ENCODE data around the gene B4GALT2.

B4GALT2 gene

GRCh38 chr1:43978551-43979260, at the start of gene B4GALT2:
TSS of gene B4GALT2 (plus strand) at chr1:43979210. CDS start at chr1:43981161, 1,951 bp downstream.
- Histone ChIP-seq H3K36me3 (ENCODE audit: control insufficient read depth, insufficient read depth, low read length) (peaks cover 6% of the 10 kb centered on the region), H3K27me3 (ENCODE audit: control insufficient read depth, insufficient read depth, low read length) (no peaks in the 10 kb centered on the region), H3K4me1 (ENCODE audit: control insufficient read depth, insufficient read depth, low read length) (peaks cover 49% of the 10 kb centered on the region), H3K9ac (ENCODE audit: low read length) (peak within 1 kb of the TSS; percentile 49), H3K4me3 (ENCODE audit: low read length) (peak within 1 kb of the TSS; percentile 42), H3K9me3 (ENCODE audit: control insufficient read depth, low read length) (no peaks in the 10 kb centered on the region)

- Histone ChIP-seq H3K9me3 (ENCODE audit: control insufficient read depth, low read length) (no peaks in the 10 kb centered on the region), H3K27me3 (ENCODE audit: control insufficient read depth, insufficient read depth, low read length) (peaks cover 28% of the 10 kb centered on the region), H3K9ac (ENCODE audit: low read length) (no peak overlapping the region), H3K4me1 (ENCODE audit: control insufficient read depth, insufficient read depth, low read length) (peaks cover 20% of the 10 kb centered on the region), H3K36me3 (ENCODE audit: control insufficient read depth, insufficient read depth, low read length) (no peaks in the 10 kb centered on the region), H3K4me3 (ENCODE audit: low read length) (no peak overlapping the region)
These were observed 48.7 kb upstream of the B4GALT2 start for GRCh38 chr1:43930168-43930948.

- no peak overlapping the region for H3K9ac ChIP-seq (ENCODE audit: low read length)
- no peak overlapping the region for H3K4me3 ChIP-seq (ENCODE audit: low read length)
- peaks cover 25% of the 10 kb centered on the region for H3K4me1 ChIP-seq (ENCODE audit: control insufficient read depth, insufficient read depth, low read length)
- peaks cover 33% of the 10 kb centered on the region for H3K27me3 ChIP-seq (ENCODE audit: control insufficient read depth, insufficient read depth, low read length)
- no peaks in the 10 kb centered on the region for H3K36me3 ChIP-seq (ENCODE audit: control insufficient read depth, insufficient read depth, low read length)
- H3K9me3 ChIP-seq (ENCODE audit: control insufficient read depth, low read length) = no peaks in the 10 kb centered on the region
These were observed 48.1 kb upstream of the B4GALT2 start for GRCh38 chr1:43930949-43931275.

- Histone ChIP-seq H3K36me3 (ENCODE audit: control insufficient read depth, insufficient read depth, low read length) (no peaks in the 10 kb centered on the region), H3K4me3 (ENCODE audit: low read length) (no peak overlapping the region), H3K9ac (ENCODE audit: low read length) (no peak overlapping the region), H3K9me3 (ENCODE audit: control insufficient read depth, low read length) (no peaks in the 10 kb centered on the region), H3K4me1 (ENCODE audit: control insufficient read depth, insufficient read depth, low read length) (peaks cover 32% of the 10 kb centered on the region), H3K27me3 (ENCODE audit: control insufficient read depth, insufficient read depth, low read length) (peaks cover 34% of the 10 kb centered on the region)
These were observed 47.0 kb upstream of the B4GALT2 start for GRCh38 chr1:43931711-43932660.

DNA sequence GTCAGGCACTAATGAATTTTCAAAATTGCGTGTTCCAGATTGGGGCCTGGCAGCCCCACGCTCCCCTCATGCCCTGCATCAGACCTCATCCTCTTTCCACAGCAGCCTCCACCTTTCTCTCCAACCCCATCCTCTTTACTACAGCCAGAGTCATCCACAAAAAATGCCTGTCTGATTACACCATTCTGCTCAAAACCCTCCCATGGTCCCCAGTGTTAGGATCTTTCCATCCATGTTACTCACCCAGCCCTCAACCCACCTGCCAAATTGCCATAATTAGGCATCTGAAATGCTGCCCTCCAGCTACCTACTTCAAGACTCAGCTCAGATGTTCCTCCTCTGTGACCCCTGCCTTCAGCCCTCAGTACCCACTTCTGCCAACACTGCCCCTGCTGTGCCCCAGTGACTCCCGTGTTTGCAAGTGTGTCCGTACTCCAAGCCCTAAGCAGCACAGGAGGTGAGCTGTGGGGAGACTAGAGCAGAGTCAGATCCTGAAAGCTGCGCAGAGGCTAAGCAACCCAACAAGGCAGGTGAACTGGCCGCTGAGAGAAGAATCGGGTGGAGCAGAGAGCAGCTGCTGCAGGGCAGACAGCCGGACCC, 46.1 kb upstream of the B4GALT2 start:
- no peaks in the 10 kb centered on the region for H3K9me3 ChIP-seq (ENCODE audit: control insufficient read depth, low read length)
- peaks cover 33% of the 10 kb centered on the region for H3K4me1 ChIP-seq (ENCODE audit: control insufficient read depth, insufficient read depth, low read length)
- no peaks in the 10 kb centered on the region for H3K36me3 ChIP-seq (ENCODE audit: control insufficient read depth, insufficient read depth, low read length)
- H3K9ac ChIP-seq (ENCODE audit: low read length) = peak overlapping the region; percentile 57
- peaks cover 34% of the 10 kb centered on the region for H3K27me3 ChIP-seq (ENCODE audit: control insufficient read depth, insufficient read depth, low read length)
- H3K4me3 ChIP-seq (ENCODE audit: low read length) = no peak overlapping the region

- Histone ChIP-seq H3K27me3 (ENCODE audit: control insufficient read depth, insufficient read depth, low read length) (peaks cover 34% of the 10 kb centered on the region), H3K4me1 (ENCODE audit: control insufficient read depth, insufficient read depth, low read length) (peaks cover 33% of the 10 kb centered on the region), H3K9me3 (ENCODE audit: control insufficient read depth, low read length) (no peaks in the 10 kb centered on the region), H3K4me3 (ENCODE audit: low read length) (no peak within 1 kb of the TSS), H3K9ac (ENCODE audit: low read length) (peak within 1 kb of the TSS; percentile 57), H3K36me3 (ENCODE audit: control insufficient read depth, insufficient read depth, low read length) (no peaks in the 10 kb centered on the region)
These were observed 45.5 kb upstream of the B4GALT2 start, which contains the start of gene ARTN for GRCh38 chr1:43933386-43934100. TSS of gene ARTN (plus strand) at chr1:43933801. CDS start at chr1:43935657, 1,856 bp downstream.

GRCh38 chr1:43934101-43934985, 44.7 kb upstream of the B4GALT2 start:
- no peak overlapping the region for H3K4me3 ChIP-seq (ENCODE audit: low read length)
- no peaks in the 10 kb centered on the region for H3K36me3 ChIP-seq (ENCODE audit: control insufficient read depth, insufficient read depth, low read length)
- no peaks in the 10 kb centered on the region for H3K9me3 ChIP-seq (ENCODE audit: control insufficient read depth, low read length)
- peaks cover 34% of the 10 kb centered on the region for H3K27me3 ChIP-seq (ENCODE audit: control insufficient read depth, insufficient read depth, low read length)
- H3K9ac ChIP-seq (ENCODE audit: low read length) = peak overlapping the region; percentile 57
- peaks cover 33% of the 10 kb centered on the region for H3K4me1 ChIP-seq (ENCODE audit: control insufficient read depth, insufficient read depth, low read length)

GRCh38 chr1:43934986-43935324, 44.1 kb upstream of the B4GALT2 start:
- H3K4me3 ChIP-seq (ENCODE audit: low read length) = no peak overlapping the region
- H3K9me3 ChIP-seq (ENCODE audit: control insufficient read depth, low read length) = no peaks in the 10 kb centered on the region
- H3K27me3 ChIP-seq (ENCODE audit: control insufficient read depth, insufficient read depth, low read length) = peaks cover 34% of the 10 kb centered on the region
- no peaks in the 10 kb centered on the region for H3K36me3 ChIP-seq (ENCODE audit: control insufficient read depth, insufficient read depth, low read length)
- H3K9ac ChIP-seq (ENCODE audit: low read length) = peak overlapping the region; percentile 22
- peaks cover 33% of the 10 kb centered on the region for H3K4me1 ChIP-seq (ENCODE audit: control insufficient read depth, insufficient read depth, low read length)

GRCh38 chr1:43935711-43936427, 43.1 kb upstream of the B4GALT2 start:
- Histone ChIP-seq H3K4me1 (ENCODE audit: control insufficient read depth, insufficient read depth, low read length) (peaks cover 33% of the 10 kb centered on the region), H3K9ac (ENCODE audit: low read length) (no peak overlapping the region), H3K27me3 (ENCODE audit: control insufficient read depth, insufficient read depth, low read length) (peaks cover 34% of the 10 kb centered on the region), H3K36me3 (ENCODE audit: control insufficient read depth, insufficient read depth, low read length) (no peaks in the 10 kb centered on the region), H3K9me3 (ENCODE audit: control insufficient read depth, low read length) (no peaks in the 10 kb centered on the region), H3K4me3 (ENCODE audit: low read length) (no peak overlapping the region)

GRCh38 chr1:43936431-43937151, 42.4 kb upstream of the B4GALT2 start:
- Histone ChIP-seq H3K27me3 (ENCODE audit: control insufficient read depth, insufficient read depth, low read length) (peaks cover 34% of the 10 kb centered on the region), H3K9ac (ENCODE audit: low read length) (peak overlapping the region; percentile 25), H3K4me1 (ENCODE audit: control insufficient read depth, insufficient read depth, low read length) (peaks cover 33% of the 10 kb centered on the region), H3K9me3 (ENCODE audit: control insufficient read depth, low read length) (no peaks in the 10 kb centered on the region), H3K4me3 (ENCODE audit: low read length) (no peak overlapping the region), H3K36me3 (ENCODE audit: control insufficient read depth, insufficient read depth, low read length) (no peaks in the 10 kb centered on the region)
